Stomach (tissue), 4 donors: ENCODE results near the gene ANKS1A.

Experiments used
- CTCF ChIP-seq, 7 experiments: fragments of 450-650 bp in 4 of 7; fragments of 200-600 bp in 3 of 7; sonication (generic) in 3 of 7; IDR thresholded peaks; one replicate each; pipeline ENCODE4 v1.5.1; 2016 to 2019; ENCODE audit warnings: antibody characterized with exemption in 7 of 7, control low read depth in 2 of 7, mild to moderate bottlenecking in 1 of 7
- POLR2A ChIP-seq, 4 donors: fragments of 450-650 bp; IDR thresholded peaks; one replicate each; pipeline ENCODE4 v1.6.1; 2016; ENCODE audit warnings: antibody characterized with exemption in 4 of 4, control low read depth in 2 of 4, mild to moderate bottlenecking in 1 of 4, moderate library complexity in 1 of 4

DNA sequence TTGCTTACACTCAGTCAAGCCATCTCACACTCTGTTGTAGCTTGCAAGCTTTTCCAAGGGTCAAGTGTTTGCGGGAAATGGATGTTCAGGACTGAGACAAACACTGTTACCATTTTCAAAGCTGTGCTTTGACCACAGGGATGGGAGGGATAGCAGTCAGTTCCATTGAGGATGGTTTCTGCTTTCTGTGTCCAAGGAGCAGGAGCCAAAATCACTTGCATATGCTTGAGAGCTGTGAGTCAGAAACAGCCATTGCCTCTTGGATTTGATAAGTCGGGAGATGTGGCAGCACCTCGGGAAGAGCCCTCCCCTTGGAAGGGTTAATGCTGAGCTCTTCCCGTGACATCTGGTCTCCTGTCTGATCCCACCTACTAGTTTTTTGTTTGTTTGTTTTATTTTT, 166.8 kb downstream of the ANKS1A start:
- no peak for TF ChIP-seq CTCF (IDR thresholded peaks at IDR 0.05)
- TF ChIP-seq POLR2A (IDR thresholded peaks at IDR 0.05) = no peak
